ENCODE measurements around the gene SULT1C4. TPM values are rescaled to one million over a fixed set of nuclear protein-coding genes. Genes with fewer than 3 reads are reported as not detected.

SULT1C4 gene
- polyA plus RNA-seq, 3 donors: 0.05 TPM; not detected in 2

DNA sequence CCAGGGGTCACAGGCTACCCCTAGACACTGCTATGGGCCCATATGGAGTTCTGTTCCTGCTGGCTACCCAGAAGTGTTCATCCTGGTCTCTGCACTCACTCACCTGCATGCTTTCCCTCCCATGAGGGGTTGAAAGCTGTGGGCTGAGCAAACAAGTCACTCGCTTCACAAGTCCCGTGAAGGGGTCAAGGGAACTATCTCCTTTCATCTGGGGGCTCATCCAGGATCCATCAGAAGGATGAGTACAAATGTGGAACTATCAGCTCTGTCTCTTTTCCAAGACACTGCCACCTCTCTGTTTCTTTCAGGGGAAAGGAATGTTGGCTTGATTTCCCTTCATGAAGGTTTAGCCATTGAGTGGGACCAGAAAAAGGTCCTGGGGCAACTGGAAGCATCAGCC, 21.7 kb downstream of the SULT1C4 start:
- 100% methylated on average over 2 of the region's 2 CpGs for WGBS (ENCODE audit: insufficient coverage)
- intact Hi-C loops (cut with micrococcal nuclease): no loop called here
- TF ChIP-seq, protein P1, sequence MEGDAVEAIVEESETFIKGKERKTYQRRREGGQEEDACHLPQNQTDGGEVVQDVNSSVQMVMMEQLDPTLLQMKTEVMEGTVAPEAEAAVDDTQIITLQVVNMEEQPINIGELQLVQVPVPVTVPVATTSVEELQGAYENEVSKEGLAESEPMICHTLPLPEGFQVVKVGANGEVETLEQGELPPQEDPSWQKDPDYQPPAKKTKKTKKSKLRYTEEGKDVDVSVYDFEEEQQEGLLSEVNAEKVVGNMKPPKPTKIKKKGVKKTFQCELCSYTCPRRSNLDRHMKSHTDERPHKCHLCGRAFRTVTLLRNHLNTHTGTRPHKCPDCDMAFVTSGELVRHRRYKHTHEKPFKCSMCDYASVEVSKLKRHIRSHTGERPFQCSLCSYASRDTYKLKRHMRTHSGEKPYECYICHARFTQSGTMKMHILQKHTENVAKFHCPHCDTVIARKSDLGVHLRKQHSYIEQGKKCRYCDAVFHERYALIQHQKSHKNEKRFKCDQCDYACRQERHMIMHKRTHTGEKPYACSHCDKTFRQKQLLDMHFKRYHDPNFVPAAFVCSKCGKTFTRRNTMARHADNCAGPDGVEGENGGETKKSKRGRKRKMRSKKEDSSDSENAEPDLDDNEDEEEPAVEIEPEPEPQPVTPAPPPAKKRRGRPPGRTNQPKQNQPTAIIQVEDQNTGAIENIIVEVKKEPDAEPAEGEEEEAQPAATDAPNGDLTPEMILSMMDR (IDR thresholded peaks at IDR 0.05): no peak
- Histone ChIP-seq H3K9ac (ENCODE audit: insufficient read depth, low read length, poor library complexity, severe bottlenecking) (no peak overlapping the region), H4K20me1 (ENCODE audit: insufficient read depth, low read length) (no peaks in the 10 kb centered on the region), H3K4me1 (ENCODE audit: control insufficient read depth in 1 of 2, insufficient read depth in 2 of 2, low read length in 2 of 2) (no peaks in the 10 kb centered on the region), H3K4me2 (replicated peaks; ENCODE audit: extremely low read depth, low read length, poor library complexity, severe bottlenecking) (no peak overlapping the region), H3K4me3 (replicated peaks in 1 of 3; ENCODE audit: low read depth in 2 of 3, low read length in 3 of 3) (no peak overlapping the region), H3K36me3 (replicated peaks in 1 of 2; ENCODE audit: control insufficient read depth in 1 of 2, insufficient read depth in 2 of 2, low read length in 2 of 2) (no peaks in the 10 kb centered on the region), H3K9me3 (replicated peaks in 1 of 2; ENCODE audit: control insufficient read depth in 1 of 2, insufficient read depth in 1 of 2, low read length in 2 of 2) (peaks cover 16 to 39% of the 10 kb centered on the region in 2 donors), H3K79me2 (ENCODE audit: insufficient read depth, low read length) (no peaks in the 10 kb centered on the region), H3K27ac (ENCODE audit: low read depth in 1 of 2, low read length in 2 of 2) (no peak overlapping the region), H2AFZ (ENCODE audit: insufficient read depth, low read depth, low read length, poor library complexity, severe bottlenecking) (no peak overlapping the region), H3K27me3 (ENCODE audit: control insufficient read depth in 2 of 2, insufficient read depth in 2 of 2, low read length in 2 of 2) (no peaks in the 10 kb centered on the region)
- no peak overlapping the region for H3K27ac Mint-ChIP-seq
- H3K36me3 Mint-ChIP-seq: no peaks in the 10 kb centered on the region
- peaks cover 28 to 59% (median 40%) of the 10 kb centered on the region in 7 donors for H3K9me3 Mint-ChIP-seq
- H3K27me3 Mint-ChIP-seq (ENCODE audit: low read depth in 3 of 3): peaks cover 0 to 2% (median 0%) of the 10 kb centered on the region in 3 donors
- DNase-seq: no peak
- H3K4me1 Mint-ChIP-seq: no peaks in the 10 kb centered on the region
- H3K4me3 Mint-ChIP-seq: no peak overlapping the region

DNA sequence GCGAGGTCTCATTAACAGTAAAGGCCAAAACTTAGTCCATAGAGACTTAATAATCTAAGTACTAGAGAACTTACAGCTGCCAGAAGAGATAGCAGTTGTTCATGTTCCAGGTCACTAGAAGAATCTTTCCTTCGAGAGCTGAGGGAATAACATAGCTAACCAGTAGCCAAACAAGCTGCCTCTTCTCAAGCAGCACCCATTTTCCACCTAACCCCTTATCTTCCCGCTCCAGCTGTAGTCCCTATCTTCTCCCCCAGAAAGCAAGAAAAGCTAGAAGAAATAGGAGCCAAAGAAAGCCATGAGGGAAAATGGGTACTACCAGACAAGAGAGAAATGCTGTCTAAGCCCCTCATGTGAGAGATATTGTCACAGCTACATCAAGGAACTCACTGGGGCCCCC, 24.0 kb downstream of the SULT1C4 start:
- H3K4me1 ChIP-seq (ENCODE audit: control insufficient read depth in 1 of 2, insufficient read depth in 2 of 2, low read length in 2 of 2): no peaks in the 10 kb centered on the region
- DNase-seq: no peak
- TF ChIP-seq, protein P1 (IDR thresholded peaks at IDR 0.05): no peak
- H3K79me2 ChIP-seq (ENCODE audit: insufficient read depth, low read length): no peaks in the 10 kb centered on the region
- no peak overlapping the region for H3K27ac Mint-ChIP-seq
- H4K20me1 ChIP-seq (ENCODE audit: insufficient read depth, low read length): no peaks in the 10 kb centered on the region
- H3K9me3 ChIP-seq (replicated peaks in 1 of 2; ENCODE audit: control insufficient read depth in 1 of 2, insufficient read depth in 1 of 2, low read length in 2 of 2): peaks cover 33 to 43% of the 10 kb centered on the region in 2 donors
- intact Hi-C loops (cut with micrococcal nuclease): no loop called here
- no peak overlapping the region for H3K4me3 Mint-ChIP-seq
- no peak overlapping the region for H2AFZ ChIP-seq (ENCODE audit: insufficient read depth, low read depth, low read length, poor library complexity, severe bottlenecking)
- H3K27me3 ChIP-seq (ENCODE audit: control insufficient read depth in 2 of 2, insufficient read depth in 2 of 2, low read length in 2 of 2): no peaks in the 10 kb centered on the region
- 71% methylated on average over 1 of the region's 3 CpGs for WGBS (ENCODE audit: insufficient coverage)
- H3K9ac ChIP-seq (ENCODE audit: insufficient read depth, low read length, poor library complexity, severe bottlenecking): no peak overlapping the region
- no peak overlapping the region for H3K4me3 ChIP-seq (replicated peaks in 1 of 3; ENCODE audit: low read depth in 2 of 3, low read length in 3 of 3)
- H3K27me3 Mint-ChIP-seq (ENCODE audit: low read depth in 3 of 3): peaks cover 0 to 3% (median 0%) of the 10 kb centered on the region in 3 donors
- H3K9me3 Mint-ChIP-seq: peaks cover 35 to 57% (median 42%) of the 10 kb centered on the region in 7 donors
- no peaks in the 10 kb centered on the region for H3K36me3 ChIP-seq (replicated peaks in 1 of 2; ENCODE audit: control insufficient read depth in 1 of 2, insufficient read depth in 2 of 2, low read length in 2 of 2)
- no peaks in the 10 kb centered on the region for H3K36me3 Mint-ChIP-seq
- H3K4me1 Mint-ChIP-seq: no peaks in the 10 kb centered on the region
- no peak overlapping the region for H3K27ac ChIP-seq (ENCODE audit: low read depth in 1 of 2, low read length in 2 of 2)
- no peak overlapping the region for H3K4me2 ChIP-seq (replicated peaks; ENCODE audit: extremely low read depth, low read length, poor library complexity, severe bottlenecking)
